GM12801 (cell line): ENCODE measurements around the gene ANO10.

Experiments
- TF ChIP-seq, protein P1 (sequence below): IDR thresholded peaks from one replicate; pipeline ENCODE4 v1.5.1; 2011; ENCODE audit warnings: control low read depth; ENCODE audit not compliant: insufficient read length; ENCODE audit errors: extremely low read depth

Gene ANO10

DNA sequence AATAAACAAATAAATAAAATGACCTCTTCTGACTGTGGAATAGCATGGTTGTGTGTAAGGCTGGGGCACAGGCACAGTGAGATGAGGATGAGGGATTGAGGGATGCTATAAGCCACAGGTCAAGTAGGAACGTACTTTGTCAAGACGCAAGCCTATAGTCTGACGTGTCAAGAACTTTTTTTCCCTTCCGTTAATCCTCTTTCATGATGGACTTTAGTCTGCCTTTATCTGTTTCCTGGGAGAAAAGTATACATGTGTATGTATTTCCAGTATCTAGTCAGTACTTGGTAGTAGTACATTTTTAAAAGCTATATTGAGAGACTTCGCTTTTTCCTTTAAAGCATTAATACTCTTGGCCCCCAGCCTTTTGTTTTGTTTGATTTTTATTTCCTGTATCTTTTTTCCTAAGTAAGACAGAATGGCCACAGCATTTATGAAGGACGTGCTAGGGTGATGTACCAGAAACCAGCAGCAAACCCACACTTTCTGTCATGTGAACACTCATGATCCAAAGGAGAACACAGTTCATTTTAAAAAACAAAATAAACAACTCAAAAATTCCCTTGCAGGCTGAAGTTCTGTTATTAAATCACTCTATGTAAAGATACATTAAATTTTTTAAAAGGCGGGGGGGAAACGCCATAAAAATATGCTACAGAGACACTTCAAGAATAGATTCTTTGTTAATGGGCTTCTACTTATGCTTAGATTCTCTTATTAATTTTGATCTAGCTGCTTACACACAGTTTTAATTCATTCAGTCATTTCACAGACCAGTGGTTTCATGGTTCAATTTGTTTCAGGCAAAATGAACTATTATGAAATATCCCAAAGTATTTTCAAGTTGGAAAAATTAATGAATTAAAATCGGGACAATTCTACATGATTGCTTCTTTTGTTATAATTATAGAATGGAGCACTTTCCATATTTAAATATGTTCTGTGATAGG, 220.8 kb downstream of the ANO10 start:
- TF ChIP-seq, protein P1, sequence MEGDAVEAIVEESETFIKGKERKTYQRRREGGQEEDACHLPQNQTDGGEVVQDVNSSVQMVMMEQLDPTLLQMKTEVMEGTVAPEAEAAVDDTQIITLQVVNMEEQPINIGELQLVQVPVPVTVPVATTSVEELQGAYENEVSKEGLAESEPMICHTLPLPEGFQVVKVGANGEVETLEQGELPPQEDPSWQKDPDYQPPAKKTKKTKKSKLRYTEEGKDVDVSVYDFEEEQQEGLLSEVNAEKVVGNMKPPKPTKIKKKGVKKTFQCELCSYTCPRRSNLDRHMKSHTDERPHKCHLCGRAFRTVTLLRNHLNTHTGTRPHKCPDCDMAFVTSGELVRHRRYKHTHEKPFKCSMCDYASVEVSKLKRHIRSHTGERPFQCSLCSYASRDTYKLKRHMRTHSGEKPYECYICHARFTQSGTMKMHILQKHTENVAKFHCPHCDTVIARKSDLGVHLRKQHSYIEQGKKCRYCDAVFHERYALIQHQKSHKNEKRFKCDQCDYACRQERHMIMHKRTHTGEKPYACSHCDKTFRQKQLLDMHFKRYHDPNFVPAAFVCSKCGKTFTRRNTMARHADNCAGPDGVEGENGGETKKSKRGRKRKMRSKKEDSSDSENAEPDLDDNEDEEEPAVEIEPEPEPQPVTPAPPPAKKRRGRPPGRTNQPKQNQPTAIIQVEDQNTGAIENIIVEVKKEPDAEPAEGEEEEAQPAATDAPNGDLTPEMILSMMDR, result no peak

DNA sequence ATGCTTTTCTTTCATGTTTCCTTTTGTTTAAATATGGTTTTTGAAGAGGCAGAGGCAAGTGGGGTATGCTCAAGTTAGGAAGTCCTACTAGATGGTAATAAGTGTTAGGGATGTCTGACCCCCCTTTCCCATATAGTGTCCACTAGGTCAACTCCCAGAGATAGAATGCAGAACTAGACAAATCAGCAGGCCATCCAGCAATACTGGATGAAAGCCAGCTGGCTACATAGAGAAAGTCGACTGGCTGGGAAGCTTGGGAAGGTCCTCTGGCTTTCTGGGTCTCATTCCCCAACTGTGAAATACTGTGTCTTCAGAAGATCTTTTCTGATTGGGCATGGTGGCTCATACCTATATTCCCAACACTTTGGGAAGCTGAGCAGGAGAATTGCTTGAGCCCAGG, 221.6 kb downstream of the ANO10 start:
- TF ChIP-seq, protein P1, result no peak

DNA sequence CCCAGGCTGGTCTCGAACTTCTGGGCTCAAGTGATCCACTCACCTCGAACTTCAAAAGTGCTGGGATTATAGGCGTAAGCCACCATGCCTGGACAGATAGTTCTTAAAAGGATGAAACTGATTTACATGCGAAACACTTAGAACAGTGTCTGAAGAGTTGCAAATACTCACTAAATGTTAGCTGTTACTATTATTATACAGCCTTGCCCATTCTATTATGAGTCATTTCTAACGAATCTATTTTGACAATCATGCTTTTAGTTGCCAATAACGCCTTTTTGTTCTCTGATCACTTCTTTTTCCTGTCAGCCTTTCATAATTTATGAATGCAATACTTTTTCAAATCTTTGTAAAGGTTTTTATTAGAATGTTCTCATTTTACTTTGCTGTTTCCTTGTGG, 222.8 kb downstream of the ANO10 start:
- TF ChIP-seq, protein P1, result no peak

DNA sequence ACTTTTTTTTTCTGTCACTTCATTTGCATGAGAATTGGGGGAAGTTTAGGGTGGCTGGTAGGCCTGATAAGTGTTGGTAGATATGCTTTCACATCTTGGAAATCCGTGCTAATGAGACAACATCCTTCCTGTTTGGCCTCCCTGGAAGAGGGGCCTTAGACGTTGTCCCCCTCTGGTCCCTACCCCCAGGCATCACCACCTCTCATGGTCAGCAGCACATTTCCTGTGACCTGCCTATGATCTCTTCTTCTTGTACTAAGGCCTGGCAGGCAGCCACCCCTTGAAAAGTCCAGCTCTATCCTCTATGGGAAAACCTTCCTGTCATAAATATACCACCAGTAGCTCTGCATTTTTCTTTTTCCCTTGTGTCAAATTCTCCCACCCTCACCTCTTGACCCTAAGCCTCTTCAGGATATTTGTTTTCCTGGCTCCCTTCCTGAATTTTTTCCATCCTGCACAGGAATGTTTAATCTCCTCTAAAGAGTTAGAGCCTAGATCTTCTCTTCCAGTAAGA, 227.7 kb downstream of the ANO10 start:
- TF ChIP-seq, protein P1, result no peak

DNA sequence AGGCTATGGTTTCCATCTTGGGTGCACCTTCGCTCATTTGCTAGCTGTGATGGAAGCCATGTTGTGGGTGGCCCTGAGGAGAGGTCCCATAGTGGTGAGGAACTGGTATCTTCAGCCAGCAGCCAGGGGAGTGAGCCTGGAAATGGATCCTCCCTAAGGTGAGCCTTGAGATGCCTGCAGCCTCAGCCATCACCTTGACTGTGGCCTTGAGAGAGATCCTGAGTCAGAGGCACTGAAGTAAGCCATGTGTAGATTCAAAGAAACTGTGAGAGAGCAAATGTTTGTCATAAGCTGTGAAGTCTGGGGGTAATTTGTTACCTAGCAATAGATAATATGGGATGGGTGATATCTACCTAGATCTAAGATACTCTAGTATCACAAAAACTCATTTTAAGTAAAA, 230.2 kb downstream of the ANO10 start:
- TF ChIP-seq, protein P1, result no peak

DNA sequence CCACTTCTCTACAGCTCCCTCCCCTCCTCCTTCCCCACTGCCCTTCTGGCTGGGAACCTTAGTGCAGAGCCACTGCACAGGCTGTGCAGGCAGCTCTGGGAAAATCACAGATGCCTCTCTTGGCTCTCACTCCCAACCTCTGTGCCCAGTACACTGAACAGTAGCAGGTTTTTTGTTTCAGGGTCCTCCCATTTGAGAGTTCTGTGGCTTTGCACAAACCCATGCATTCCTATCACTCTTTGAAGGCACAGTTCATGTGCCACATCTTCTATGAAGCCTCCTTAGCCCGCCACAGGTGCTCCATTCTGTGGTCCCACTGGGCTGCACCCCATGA, 231.6 kb downstream of the ANO10 start:
- TF ChIP-seq, protein P1, result no peak

DNA sequence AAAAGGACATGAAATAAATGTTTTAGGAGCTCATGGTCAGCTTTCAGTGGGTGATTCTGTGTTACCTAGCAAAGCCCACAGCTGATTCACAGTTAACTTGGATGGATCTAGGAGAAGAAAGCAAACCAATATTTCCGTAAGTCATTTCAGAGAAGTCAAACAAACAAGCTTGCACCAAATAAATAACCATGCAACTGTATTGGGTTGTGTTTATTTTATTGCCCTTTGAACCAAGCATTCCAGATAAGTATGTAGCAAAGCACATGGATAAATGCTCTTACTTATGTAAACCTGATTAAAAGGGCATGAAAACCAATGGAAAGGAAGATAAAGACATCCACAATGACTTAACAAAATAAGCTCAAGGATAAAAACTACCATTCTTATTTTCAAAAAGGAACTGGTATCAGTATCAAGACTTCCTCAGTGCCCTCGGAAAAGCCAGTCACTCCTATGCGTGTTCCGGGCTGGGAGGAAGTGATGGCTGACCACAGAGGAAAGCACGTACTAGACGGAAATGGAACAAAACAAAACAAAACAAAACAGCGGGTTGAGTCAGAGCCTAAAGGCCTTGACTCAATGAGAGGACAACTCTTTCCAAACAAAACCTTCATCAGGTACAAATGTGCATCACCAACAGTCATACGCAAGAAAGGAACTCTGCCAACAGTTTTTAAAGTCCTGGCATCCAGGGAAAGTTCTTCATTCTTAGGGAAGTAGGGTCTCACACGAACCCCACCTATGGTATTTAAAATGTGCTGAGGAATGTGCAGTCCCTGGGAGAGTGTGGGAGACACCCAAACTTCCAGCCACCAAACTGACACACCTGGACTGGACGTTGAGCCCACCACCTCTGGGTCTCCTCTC, 232.2 kb downstream of the ANO10 start:
- TF ChIP-seq, protein P1, result no peak
